ENCODE data around the gene SLC2A8.

The SLC2A8 gene

GRCh38 chr9:127418037-127418471, 21.1 kb downstream of the SLC2A8 start:
- no peak for TF ChIP-seq CTCF (IDR thresholded peaks at IDR 0.05; ENCODE audit: control insufficient read depth, extremely low read depth, insufficient read depth)
- no peak for DNase-seq (ENCODE audit: low read depth)
- H3K4me3 ChIP-seq (ENCODE audit: low read depth, low read length), result no peak overlapping the region

GRCh38 chr9:127419348-127419747, 22.4 kb downstream of the SLC2A8 start:
- peak overlapping the region; percentile 51 for H3K4me3 ChIP-seq (ENCODE audit: low read depth, low read length)
- no peak for TF ChIP-seq CTCF (IDR thresholded peaks at IDR 0.05; ENCODE audit: control insufficient read depth, extremely low read depth, insufficient read depth)
- no peak for DNase-seq (ENCODE audit: low read depth)

- TF ChIP-seq CTCF (IDR thresholded peaks at IDR 0.05; ENCODE audit: control insufficient read depth, extremely low read depth, insufficient read depth), result no peak
- H3K4me3 ChIP-seq (ENCODE audit: low read depth, low read length), result no peak overlapping the region
- DNase-seq (ENCODE audit: low read depth), result no peak
Measured at GRCh38 chr9:127421057-127421456, 24.1 kb downstream of the SLC2A8 start.

- DNase-seq (ENCODE audit: low read depth), result no peak
- no peak overlapping the region; the same call in 1 of the 2 replicates for H3K4me3 ChIP-seq (ENCODE audit: low read depth, low read length)
- TF ChIP-seq CTCF (IDR thresholded peaks at IDR 0.05; ENCODE audit: control insufficient read depth, extremely low read depth, insufficient read depth), result no peak
Measured at GRCh38 chr9:127422133-127422782, 25.3 kb downstream of the SLC2A8 start.

DNA sequence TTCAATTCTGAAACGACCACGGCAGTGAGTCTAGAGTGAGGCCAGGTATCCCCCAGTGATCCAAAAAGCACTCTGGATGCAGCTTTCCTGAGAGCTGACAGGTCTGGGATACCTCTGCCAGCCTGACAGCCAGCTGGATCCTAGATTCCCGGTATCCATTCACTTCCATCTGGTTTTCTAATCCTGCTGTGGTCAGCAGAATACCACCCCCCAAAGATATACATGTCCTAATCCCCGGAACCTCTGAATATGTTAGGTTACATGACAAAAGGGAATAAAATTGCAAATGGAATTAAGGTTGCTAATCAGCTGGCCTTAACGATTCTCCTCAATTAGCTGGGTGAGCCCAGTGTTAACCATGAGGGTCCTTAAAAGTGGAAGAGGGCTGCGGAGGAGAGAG, 25.8 kb downstream of the SLC2A8 start:
- no peak for DNase-seq (ENCODE audit: low read depth)
- TF ChIP-seq CTCF (IDR thresholded peaks at IDR 0.05; ENCODE audit: control insufficient read depth, extremely low read depth, insufficient read depth), result no peak
- peak overlapping the region; percentile 79 for H3K4me3 ChIP-seq (ENCODE audit: low read depth, low read length)

DNA sequence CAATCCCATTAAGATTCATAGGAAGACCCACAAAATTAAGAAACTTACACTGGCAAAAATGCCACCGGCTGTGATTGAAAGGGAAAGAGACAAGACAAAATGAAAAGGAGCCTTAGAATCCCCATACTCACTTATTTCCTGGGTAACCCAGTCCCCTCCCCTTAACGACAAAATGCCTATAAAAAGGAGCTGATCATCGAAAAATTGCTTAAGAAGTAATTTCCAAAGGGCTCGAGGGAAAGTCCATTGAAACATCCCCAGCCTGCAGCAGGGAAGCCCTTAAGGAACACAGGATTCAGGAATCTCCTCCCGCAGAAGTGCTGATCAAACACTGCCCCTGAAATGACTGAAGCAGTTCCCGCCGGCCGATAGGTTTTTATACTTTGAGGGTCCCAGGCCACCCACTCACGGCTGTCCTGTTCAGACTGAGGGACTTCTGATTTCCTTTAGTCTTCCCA, 26.5 kb downstream of the SLC2A8 start:
- TF ChIP-seq CTCF (IDR thresholded peaks at IDR 0.05; ENCODE audit: control insufficient read depth, extremely low read depth, insufficient read depth), result no peak
- DNase-seq (ENCODE audit: low read depth), result no peak
- H3K4me3 ChIP-seq (ENCODE audit: low read depth, low read length), result peak overlapping the region; percentile 79

Measured in LNCaP clone FGC (cell line).